K562 (cell line): ENCODE data around the gene ICA1. TPM values are rescaled to one million over a fixed set of nuclear protein-coding genes. Genes with fewer than 3 reads are reported as not detected.

Experiments
- BRF1 ChIP-seq: IDR thresholded peaks from 3 replicates; pipeline ENCODE4 v1.6.1; 2011; ENCODE audit warnings: borderline replicate concordance, mild to moderate bottlenecking; ENCODE audit not compliant: insufficient read length; ENCODE audit errors: extremely low read depth
- CEBPG ChIP-seq, 3 experiments: fragments of 200-800 bp in 1 of 3; sonication (Bioruptor generic) in 1 of 3; sonication (generic) in 1 of 3; formaldehyde crosslinking in 1 of 3; IDR thresholded peaks in 2 of 3; conservative IDR thresholded peaks in 1 of 3; 2 replicates each; pipeline versions ENCODE4 v1.6.1 to v1.8.0; 2016 to 2022; ENCODE audit warnings: missing compliant biosample characterization in 2 of 3, missing genetic modification characterization in 2 of 3, mild to moderate bottlenecking in 1 of 3, missing genetic modification reagents in 1 of 3
- NRF1 ChIP-seq, 2 experiments: fragments of 450-650 bp; IDR thresholded peaks in 1 of 2; conservative IDR thresholded peaks in 1 of 2; 2 replicates each; pipeline ENCODE4 v1.6.1; 2014; ENCODE audit warnings: mild to moderate bottlenecking in 2 of 2
- SRF ChIP-seq, 2 experiments: fragments of 250-450, 450-650 bp in 1 of 2; sonication (Bioruptor Pico) in 1 of 2; sonication (generic) in 1 of 2; formaldehyde crosslinking; IDR thresholded peaks; 2 replicates each; pipeline versions ENCODE4 v1.5.0 to v1.5.1; 2020 to 2022; ENCODE audit warnings: mild to moderate bottlenecking in 1 of 2, missing genetic modification reagents in 1 of 2
- TEAD1 ChIP-seq, 2 experiments: fragments of 450-650 bp in 1 of 2; sonication (generic) in 1 of 2; formaldehyde crosslinking; IDR thresholded peaks; 2 replicates each; pipeline versions ENCODE4 v1.4.0 to v1.8.0; 2020 to 2022; ENCODE audit warnings: mild to moderate bottlenecking in 2 of 2, missing genetic modification reagents in 1 of 2
- ZNF583 ChIP-seq: fragments of 250-450 bp; sonication (Bioruptor Pico); IDR thresholded peaks from 2 replicates; pipeline ENCODE4 v1.4.0; 2020
- ZSCAN29 ChIP-seq: fragments of 450-650 bp; IDR thresholded peaks from 2 replicates; pipeline ENCODE4 v1.6.1; 2017
- polyA plus RNA-seq, 8 experiments: library from polyadenylated mRNA; depleted of rRNA in 4 of 8; stranded (reverse) in 5 of 8; unstranded in 3 of 8; fragments of >200 nt; fragmentation: Nextera tagmentation in 2 of 8; fragmentation: Illumina TruSeq in 1 of 8; extraction: Ambion mirVana in 2 of 8; extraction: Trizol in 1 of 8; gene quantifications; 2 replicates each; pipeline versions ENCODE4 v1.2.1 to v1.2.3, GENCODE V29; 2011 to 2014; ENCODE audit warnings: inconsistent platforms in 1 of 8, missing spikeins in 1 of 8
- total RNA-seq, 7 experiments: library from RNA; depleted of rRNA in 6 of 7; stranded (reverse); fragments of >200 nt in 6 of 7; fragmentation: Illumina TruSeq in 2 of 7; extraction: Trizol in 2 of 7; gene quantifications; 2 replicates each; pipeline versions ENCODE4 v1.2.1 to v1.2.3, GENCODE V29; 2011 to 2021; ENCODE audit warnings: low replicate concordance in 1 of 7
- TF ChIP-seq, protein P1 (sequence below): fragments of 250-450 bp; sonication (Bioruptor Pico); IDR thresholded peaks from 2 replicates; pipeline ENCODE4 v1.9.0; 2021; ENCODE audit warnings: mild to moderate bottlenecking, inconsistent platforms
- TF ChIP-seq, protein P2 (sequence below): sonication (generic); formaldehyde crosslinking; IDR thresholded peaks from 2 replicates; pipeline ENCODE4 v1.8.0; 2022; ENCODE audit warnings: mild to moderate bottlenecking, missing genetic modification reagents
- TF ChIP-seq, protein P3 (sequence below): fragments of 450-650 bp; formaldehyde crosslinking; IDR thresholded peaks from 2 replicates; pipeline ENCODE4 v1.4.0; 2020; ENCODE audit warnings: mild to moderate bottlenecking, moderate library complexity
- TF ChIP-seq, protein P4 (sequence below), 2 experiments: fragments of 200-800 bp in 1 of 2; sonication (Bioruptor generic) in 1 of 2; sonication (generic) in 1 of 2; formaldehyde crosslinking in 1 of 2; IDR thresholded peaks in 1 of 2; conservative IDR thresholded peaks in 1 of 2; 2 replicates each; pipeline versions ENCODE4 v1.5.0 to v1.6.1; 2016 to 2020; ENCODE audit warnings: missing compliant biosample characterization in 1 of 2, missing genetic modification characterization in 1 of 2, missing genetic modification reagents in 1 of 2
- TF ChIP-seq, protein P5 (sequence below): fragments of 450-650 bp; IDR thresholded peaks from 2 replicates; pipeline ENCODE4 v1.6.1; 2016; ENCODE audit warnings: mild to moderate bottlenecking

Gene ICA1
- total and polyA plus RNA-seq, 9 of the 15 experiments (the other 6 are each of a cell fraction or from before 2014, with no cell fraction given) = 7.1 to 22.3 (median 16.4) TPM

DNA sequence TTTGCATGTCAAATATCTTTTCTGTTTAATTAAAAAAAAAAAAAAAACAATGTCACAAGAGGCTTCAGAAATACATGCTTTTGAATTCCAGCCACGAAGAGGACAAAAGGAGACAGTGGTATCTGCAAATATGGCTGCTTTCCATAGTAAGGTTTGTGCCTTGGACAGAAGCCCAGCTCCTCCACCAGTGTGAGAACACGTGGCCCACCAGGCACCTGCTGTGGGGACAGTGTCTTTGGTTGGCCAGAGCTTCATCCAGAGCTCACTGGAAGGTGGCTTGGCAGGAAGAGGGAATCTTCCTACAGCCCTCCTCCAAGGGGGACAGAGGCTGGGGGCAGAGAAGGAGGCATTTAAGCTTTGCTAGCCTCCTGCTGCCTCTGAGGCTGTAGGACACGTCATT lies 148.8 kb downstream of the ICA1 start (continued):
- TF ChIP-seq CEBPG (CRISPR knock-in tag; IDR thresholded peaks at IDR 0.05) = no peak
- TF ChIP-seq CEBPG (tag; conservative IDR thresholded peaks at IDR 0.05 in 1 of 2, IDR thresholded peaks at IDR 0.05 in 1 of 2) = no peak
- TF ChIP-seq SRF (CRISPR knock-in tag; IDR thresholded peaks at IDR 0.05) = no peak
- no peak for TF ChIP-seq TEAD1 (CRISPR knock-in tag; IDR thresholded peaks at IDR 0.05)
- TF ChIP-seq BRF1 = no peak
- TF ChIP-seq, protein P1, sequence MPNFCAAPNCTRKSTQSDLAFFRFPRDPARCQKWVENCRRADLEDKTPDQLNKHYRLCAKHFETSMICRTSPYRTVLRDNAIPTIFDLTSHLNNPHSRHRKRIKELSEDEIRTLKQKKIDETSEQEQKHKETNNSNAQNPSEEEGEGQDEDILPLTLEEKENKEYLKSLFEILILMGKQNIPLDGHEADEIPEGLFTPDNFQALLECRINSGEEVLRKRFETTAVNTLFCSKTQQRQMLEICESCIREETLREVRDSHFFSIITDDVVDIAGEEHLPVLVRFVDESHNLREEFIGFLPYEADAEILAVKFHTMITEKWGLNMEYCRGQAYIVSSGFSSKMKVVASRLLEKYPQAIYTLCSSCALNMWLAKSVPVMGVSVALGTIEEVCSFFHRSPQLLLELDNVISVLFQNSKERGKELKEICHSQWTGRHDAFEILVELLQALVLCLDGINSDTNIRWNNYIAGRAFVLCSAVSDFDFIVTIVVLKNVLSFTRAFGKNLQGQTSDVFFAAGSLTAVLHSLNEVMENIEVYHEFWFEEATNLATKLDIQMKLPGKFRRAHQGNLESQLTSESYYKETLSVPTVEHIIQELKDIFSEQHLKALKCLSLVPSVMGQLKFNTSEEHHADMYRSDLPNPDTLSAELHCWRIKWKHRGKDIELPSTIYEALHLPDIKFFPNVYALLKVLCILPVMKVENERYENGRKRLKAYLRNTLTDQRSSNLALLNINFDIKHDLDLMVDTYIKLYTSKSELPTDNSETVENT (CRISPR knock-in tag) = no peak
- TF ChIP-seq, protein P2, sequence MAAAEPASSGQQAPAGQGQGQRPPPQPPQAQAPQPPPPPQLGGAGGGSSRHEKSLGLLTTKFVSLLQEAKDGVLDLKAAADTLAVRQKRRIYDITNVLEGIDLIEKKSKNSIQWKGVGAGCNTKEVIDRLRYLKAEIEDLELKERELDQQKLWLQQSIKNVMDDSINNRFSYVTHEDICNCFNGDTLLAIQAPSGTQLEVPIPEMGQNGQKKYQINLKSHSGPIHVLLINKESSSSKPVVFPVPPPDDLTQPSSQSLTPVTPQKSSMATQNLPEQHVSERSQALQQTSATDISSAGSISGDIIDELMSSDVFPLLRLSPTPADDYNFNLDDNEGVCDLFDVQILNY (CRISPR knock-in tag) = no peak
- TF ChIP-seq, protein P3, sequence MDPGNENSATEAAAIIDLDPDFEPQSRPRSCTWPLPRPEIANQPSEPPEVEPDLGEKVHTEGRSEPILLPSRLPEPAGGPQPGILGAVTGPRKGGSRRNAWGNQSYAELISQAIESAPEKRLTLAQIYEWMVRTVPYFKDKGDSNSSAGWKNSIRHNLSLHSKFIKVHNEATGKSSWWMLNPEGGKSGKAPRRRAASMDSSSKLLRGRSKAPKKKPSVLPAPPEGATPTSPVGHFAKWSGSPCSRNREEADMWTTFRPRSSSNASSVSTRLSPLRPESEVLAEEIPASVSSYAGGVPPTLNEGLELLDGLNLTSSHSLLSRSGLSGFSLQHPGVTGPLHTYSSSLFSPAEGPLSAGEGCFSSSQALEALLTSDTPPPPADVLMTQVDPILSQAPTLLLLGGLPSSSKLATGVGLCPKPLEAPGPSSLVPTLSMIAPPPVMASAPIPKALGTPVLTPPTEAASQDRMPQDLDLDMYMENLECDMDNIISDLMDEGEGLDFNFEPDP (CRISPR knock-in tag) = no peak
- no peak for TF ChIP-seq ZNF583 (CRISPR knock-in tag)
- TF ChIP-seq, protein P4, sequence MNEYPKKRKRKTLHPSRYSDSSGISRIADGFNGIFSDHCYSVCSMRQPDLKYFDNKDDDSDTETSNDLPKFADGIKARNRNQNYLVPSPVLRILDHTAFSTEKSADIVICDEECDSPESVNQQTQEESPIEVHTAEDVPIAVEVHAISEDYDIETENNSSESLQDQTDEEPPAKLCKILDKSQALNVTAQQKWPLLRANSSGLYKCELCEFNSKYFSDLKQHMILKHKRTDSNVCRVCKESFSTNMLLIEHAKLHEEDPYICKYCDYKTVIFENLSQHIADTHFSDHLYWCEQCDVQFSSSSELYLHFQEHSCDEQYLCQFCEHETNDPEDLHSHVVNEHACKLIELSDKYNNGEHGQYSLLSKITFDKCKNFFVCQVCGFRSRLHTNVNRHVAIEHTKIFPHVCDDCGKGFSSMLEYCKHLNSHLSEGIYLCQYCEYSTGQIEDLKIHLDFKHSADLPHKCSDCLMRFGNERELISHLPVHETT (CRISPR knock-in tag; conservative IDR thresholded peaks at IDR 0.05 in 1 of 2, IDR thresholded peaks at IDR 0.05 in 1 of 2) = no peak
- TF ChIP-seq, protein P5, sequence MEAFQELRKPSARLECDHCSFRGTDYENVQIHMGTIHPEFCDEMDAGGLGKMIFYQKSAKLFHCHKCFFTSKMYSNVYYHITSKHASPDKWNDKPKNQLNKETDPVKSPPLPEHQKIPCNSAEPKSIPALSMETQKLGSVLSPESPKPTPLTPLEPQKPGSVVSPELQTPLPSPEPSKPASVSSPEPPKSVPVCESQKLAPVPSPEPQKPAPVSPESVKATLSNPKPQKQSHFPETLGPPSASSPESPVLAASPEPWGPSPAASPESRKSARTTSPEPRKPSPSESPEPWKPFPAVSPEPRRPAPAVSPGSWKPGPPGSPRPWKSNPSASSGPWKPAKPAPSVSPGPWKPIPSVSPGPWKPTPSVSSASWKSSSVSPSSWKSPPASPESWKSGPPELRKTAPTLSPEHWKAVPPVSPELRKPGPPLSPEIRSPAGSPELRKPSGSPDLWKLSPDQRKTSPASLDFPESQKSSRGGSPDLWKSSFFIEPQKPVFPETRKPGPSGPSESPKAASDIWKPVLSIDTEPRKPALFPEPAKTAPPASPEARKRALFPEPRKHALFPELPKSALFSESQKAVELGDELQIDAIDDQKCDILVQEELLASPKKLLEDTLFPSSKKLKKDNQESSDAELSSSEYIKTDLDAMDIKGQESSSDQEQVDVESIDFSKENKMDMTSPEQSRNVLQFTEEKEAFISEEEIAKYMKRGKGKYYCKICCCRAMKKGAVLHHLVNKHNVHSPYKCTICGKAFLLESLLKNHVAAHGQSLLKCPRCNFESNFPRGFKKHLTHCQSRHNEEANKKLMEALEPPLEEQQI = no peak
- no peak for TF ChIP-seq NRF1 (conservative IDR thresholded peaks at IDR 0.05 in 1 of 2, IDR thresholded peaks at IDR 0.05 in 1 of 2)
- no peak for TF ChIP-seq ZSCAN29
